HEK293T (cell line): ENCODE results near the gene L1CAM.

Source experiments
- ARNT ChIP-seq: fragments of 450-650 bp; IDR thresholded peaks from 2 replicates; pipeline ENCODE4 v1.6.1; 2017; ENCODE audit warnings: mild to moderate bottlenecking
- BHLHE40 ChIP-seq: fragments of 450-650 bp; IDR thresholded peaks from 2 replicates; pipeline ENCODE4 v1.6.1; 2016; ENCODE audit warnings: mild to moderate bottlenecking, moderate library complexity, borderline replicate concordance
- CTBP1 ChIP-seq: fragments of 450-650 bp; IDR thresholded peaks from 2 replicates; pipeline ENCODE4 v1.6.1; 2016; ENCODE audit warnings: borderline replicate concordance
- ELF4 ChIP-seq: fragments of 450-650 bp; IDR thresholded peaks from 2 replicates; pipeline ENCODE4 v1.6.1; 2017; ENCODE audit warnings: antibody characterized with exemption
- FOXA1 ChIP-seq: fragments of 450-650 bp; IDR thresholded peaks from 2 replicates; pipeline ENCODE4 v1.6.1; 2016; ENCODE audit warnings: mild to moderate bottlenecking
- FOXK2 ChIP-seq: fragments of 450-650 bp; IDR thresholded peaks from 2 replicates; pipeline ENCODE4 v1.6.1; 2016; ENCODE audit warnings: mild to moderate bottlenecking
- FOXM1 ChIP-seq: fragments of 450-650 bp; IDR thresholded peaks from 2 replicates; pipeline ENCODE4 v1.6.1; 2017; ENCODE audit warnings: mild to moderate bottlenecking, borderline replicate concordance
- LEF1 ChIP-seq: fragments of 450-650 bp; IDR thresholded peaks from 2 replicates; pipeline ENCODE4 v1.6.1; 2017; ENCODE audit warnings: mild to moderate bottlenecking, borderline replicate concordance
- NFRKB ChIP-seq: fragments of 450-650 bp; IDR thresholded peaks from 2 replicates; pipeline ENCODE4 v1.6.1; 2016; ENCODE audit warnings: mild to moderate bottlenecking, moderate library complexity
- SP1 ChIP-seq: fragments of 450-650 bp; IDR thresholded peaks from 2 replicates; pipeline ENCODE4 v1.6.1; 2017
- SUZ12 ChIP-seq: fragments of 450-650 bp; IDR thresholded peaks from 2 replicates; pipeline ENCODE4 v1.6.1; 2016; ENCODE audit warnings: mild to moderate bottlenecking
- TF ChIP-seq, protein P1 (sequence below): fragments of 450-650 bp; IDR thresholded peaks from 2 replicates; pipeline ENCODE4 v1.6.1; 2016

GRCh38 chrX:153829799-153830639 is 56.0 kb downstream of the L1CAM start, which contains the start of gene PDZD4:
- no peak for TF ChIP-seq SP1
- TF ChIP-seq FOXK2, result no peak
- TF ChIP-seq LEF1, result no peak
- TF ChIP-seq BHLHE40, result no peak
- TF ChIP-seq NFRKB, result no peak
- no peak for TF ChIP-seq CTBP1
- TF ChIP-seq SUZ12, result no peak
- TF ChIP-seq ELF4, result no peak
- no peak for TF ChIP-seq FOXM1
- TF ChIP-seq FOXA1, result no peak
- TF ChIP-seq ARNT, result no peak
- TF ChIP-seq, protein P1, sequence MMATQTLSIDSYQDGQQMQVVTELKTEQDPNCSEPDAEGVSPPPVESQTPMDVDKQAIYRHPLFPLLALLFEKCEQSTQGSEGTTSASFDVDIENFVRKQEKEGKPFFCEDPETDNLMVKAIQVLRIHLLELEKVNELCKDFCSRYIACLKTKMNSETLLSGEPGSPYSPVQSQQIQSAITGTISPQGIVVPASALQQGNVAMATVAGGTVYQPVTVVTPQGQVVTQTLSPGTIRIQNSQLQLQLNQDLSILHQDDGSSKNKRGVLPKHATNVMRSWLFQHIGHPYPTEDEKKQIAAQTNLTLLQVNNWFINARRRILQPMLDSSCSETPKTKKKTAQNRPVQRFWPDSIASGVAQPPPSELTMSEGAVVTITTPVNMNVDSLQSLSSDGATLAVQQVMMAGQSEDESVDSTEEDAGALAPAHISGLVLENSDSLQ, result no peak
